CD14-positive monocyte (primary cell): ENCODE results near the gene MEGF8. TPM values are rescaled to one million over a fixed set of nuclear protein-coding genes. Genes with fewer than 3 reads are reported as not detected.

Experiments
- DNase-seq, 3 donors: peaks; one replicate each; pipeline ENCODE4 v3.0.0-alpha.2; 2011 to 2022
- H2AFZ ChIP-seq: 2 replicates; pipeline ENCODE4 v1.6.0; 2012; ENCODE audit warnings: mild to moderate bottlenecking, low read depth, low read length, inconsistent platforms; ENCODE audit not compliant: insufficient read depth, poor library complexity, severe bottlenecking
- H3K27ac ChIP-seq, 2 donors: 1 replicate in 1 of 2; 2 replicates in 1 of 2; pipeline ENCODE4 v1.5.1; 2012 to 2013; ENCODE audit warnings: low read length in 2 of 2, control low read depth in 1 of 2, inconsistent platforms in 1 of 2, low read depth in 1 of 2, mild to moderate bottlenecking in 1 of 2
- H3K27me3 ChIP-seq, 2 donors: one replicate each; pipeline versions ENCODE4 v1.6.0 to v1.6.1; 2011 to 2013; ENCODE audit warnings: low read length in 2 of 2; ENCODE audit not compliant: control insufficient read depth in 2 of 2, insufficient read depth in 2 of 2
- H3K36me3 ChIP-seq, 2 donors: replicated peaks in 1 of 2; 1 replicate in 1 of 2; 2 replicates in 1 of 2; pipeline versions ENCODE4 v1.5.1 to v1.6.1; 2012 to 2013; ENCODE audit warnings: low read length in 2 of 2, control low read depth in 1 of 2, inconsistent platforms in 1 of 2, mild to moderate bottlenecking in 1 of 2; ENCODE audit not compliant: insufficient read depth in 2 of 2, control insufficient read depth in 1 of 2
- H3K4me1 ChIP-seq, 2 donors: 1 replicate in 1 of 2; 2 replicates in 1 of 2; pipeline versions ENCODE4 v1.5.1 to v1.6.1; 2012 to 2013; ENCODE audit warnings: low read length in 2 of 2, control low read depth in 1 of 2, inconsistent platforms in 1 of 2, mild to moderate bottlenecking in 1 of 2, moderate library complexity in 1 of 2; ENCODE audit not compliant: insufficient read depth in 2 of 2, control insufficient read depth in 1 of 2
- H3K4me2 ChIP-seq: replicated peaks from 2 replicates; pipeline ENCODE3; 2012; ENCODE audit warnings: low read length, moderate library complexity, mild to moderate bottlenecking; ENCODE audit not compliant: poor library complexity, severe bottlenecking; ENCODE audit errors: extremely low read depth
- H3K4me3 ChIP-seq, 3 experiments: fragments of 200-600 bp in 1 of 3; sonication (generic) in 1 of 3; replicated peaks in 1 of 3; 1 replicate in 2 of 3; 2 replicates in 1 of 3; pipeline ENCODE4 v1.5.1; 2011 to 2013; ENCODE audit warnings: low read length in 3 of 3, mild to moderate bottlenecking in 3 of 3, control low read depth in 2 of 3, low read depth in 2 of 3, inconsistent platforms in 1 of 3, moderate library complexity in 1 of 3
- H3K79me2 ChIP-seq: 2 replicates; pipeline ENCODE4 v1.6.0; 2012; ENCODE audit warnings: mild to moderate bottlenecking, control low read depth, inconsistent platforms, low read length, moderate library complexity; ENCODE audit not compliant: insufficient read depth
- H3K9ac ChIP-seq: 2 replicates; pipeline ENCODE4 v1.6.0; 2017; ENCODE audit warnings: low read length, mild to moderate bottlenecking; ENCODE audit not compliant: insufficient read depth, poor library complexity, severe bottlenecking
- H3K9me3 ChIP-seq, 2 donors: replicated peaks in 1 of 2; 1 replicate in 1 of 2; 2 replicates in 1 of 2; pipeline versions ENCODE4 v1.5.1 to v1.6.1; 2012 to 2013; ENCODE audit warnings: low read length in 2 of 2, control low read depth in 1 of 2; ENCODE audit not compliant: control insufficient read depth in 1 of 2, insufficient read depth in 1 of 2
- H4K20me1 ChIP-seq: 2 replicates; pipeline ENCODE4 v1.6.0; 2012; ENCODE audit warnings: mild to moderate bottlenecking, low read length, control low read depth, moderate library complexity; ENCODE audit not compliant: insufficient read depth
- H3K27ac Mint-ChIP-seq, 7 donors: one replicate each; pipeline ENCODE4 v1.8.0; 2020; ENCODE audit warnings: mild to moderate bottlenecking in 7 of 7, mixed read lengths in 7 of 7, moderate library complexity in 6 of 7, inconsistent platforms in 2 of 7
- H3K27me3 Mint-ChIP-seq, 3 donors: one replicate each; pipeline ENCODE4 v1.8.0; 2021 to 2022; ENCODE audit warnings: low read depth in 3 of 3, mild to moderate bottlenecking in 3 of 3, mixed read lengths in 3 of 3, moderate library complexity in 3 of 3, inconsistent platforms in 1 of 3
- H3K36me3 Mint-ChIP-seq, 2 donors: one replicate each; pipeline ENCODE4 v1.8.0; 2020; ENCODE audit warnings: mixed read lengths in 2 of 2, inconsistent platforms in 1 of 2, mild to moderate bottlenecking in 1 of 2
- H3K4me1 Mint-ChIP-seq: one replicate; pipeline ENCODE4 v1.8.0; 2020; ENCODE audit warnings: mild to moderate bottlenecking, mixed read lengths
- H3K4me3 Mint-ChIP-seq, 2 donors: one replicate each; pipeline ENCODE4 v1.8.0; 2020; ENCODE audit warnings: mild to moderate bottlenecking in 2 of 2, mixed read lengths in 2 of 2, moderate library complexity in 1 of 2
- H3K9me3 Mint-ChIP-seq, 7 donors: one replicate each; pipeline ENCODE4 v1.8.0; 2020 to 2022; ENCODE audit warnings: mixed read lengths in 7 of 7, mild to moderate bottlenecking in 6 of 7, moderate library complexity in 6 of 7, inconsistent platforms in 2 of 7
- CTCF ChIP-seq: fragments of 200-600 bp; IDR thresholded peaks from one replicate; pipeline ENCODE4 v1.8.0; 2022; ENCODE audit warnings: antibody characterized with exemption, mild to moderate bottlenecking
- WGBS: methylation state at CpG from one replicate; pipeline ENCODE4 v1.1.5; 2013; ENCODE audit warnings: missing lambda C conversion rate; ENCODE audit not compliant: insufficient coverage; 5-methylcytosine and 5-hydroxymethylcytosine counted together
- intact Hi-C, 2 donors: fragments of 100-400 bp; cut with micrococcal nuclease; formaldehyde crosslinking; loops; one replicate each; pipeline versions ENCODE4 v1.15.0 to v1.15.1; 2023
- polyA plus RNA-seq, 3 donors: library from polyadenylated mRNA; depleted of rRNA in 1 of 3; unstranded in 2 of 3; stranded (reverse) in 1 of 3; fragments of 300-500 nt in 2 of 3; fragments of >200 nt in 1 of 3; fragmentation: Illumina TruSeq in 2 of 3; gene quantifications; 1 replicate in 2 of 3; 2 replicates in 1 of 3; pipeline ENCODE4 v1.2.3, GENCODE V29; 2012 to 2021

The MEGF8 gene
- polyA plus RNA-seq, 3 donors: 0.15 to 2.7 (median 0.27) TPM

GRCh38 chr19:42294471-42295137, 30.8 kb upstream of the MEGF8 start:
- Histone ChIP-seq H3K79me2 (no peaks in the 10 kb centered on the region), H3K9ac (no peak overlapping the region), H3K4me1 (no peaks in the 10 kb centered on the region), H3K27ac (no peak overlapping the region), H4K20me1 (peaks cover 64% of the 10 kb centered on the region), H3K36me3 (peaks cover 56 to 64% of the 10 kb centered on the region in 2 donors), H3K27me3 (no peaks in the 10 kb centered on the region), H3K9me3 (no peaks in the 10 kb centered on the region), H3K4me2 (no peak overlapping the region), H3K4me3 (no peak overlapping the region), H2AFZ (no peak overlapping the region)
- H3K4me1 Mint-ChIP-seq: peaks cover 2% of the 10 kb centered on the region
- DNase-seq: no peak
- H3K27me3 Mint-ChIP-seq: peaks cover 0 to 2% (median 0%) of the 10 kb centered on the region in 3 donors
- no peaks in the 10 kb centered on the region for H3K9me3 Mint-ChIP-seq
- peak overlapping the region in 3 of 7 donors; percentile 25 to 66 (median 32) for H3K27ac Mint-ChIP-seq
- no peak overlapping the region for H3K4me3 Mint-ChIP-seq
- intact Hi-C loops: loop anchor here (5.0 to 10.0 kb wide), 3 partner anchors 162 to 190 kb away; partner anchors contain the start of gene POU2F2 (in 1 of the 2)
- peaks cover 43 to 57% of the 10 kb centered on the region in 2 donors for H3K36me3 Mint-ChIP-seq
- WGBS: 91% methylated on average over 20 of the region's 24 CpGs
- no peak for TF ChIP-seq CTCF

GRCh38 chr19:42295342-42295741, 30.1 kb upstream of the MEGF8 start:
- no peak overlapping the region for H3K4me2 ChIP-seq
- peaks cover 37 to 54% of the 10 kb centered on the region in 2 donors for H3K36me3 Mint-ChIP-seq
- no peak for DNase-seq
- H3K4me1 ChIP-seq: no peaks in the 10 kb centered on the region
- no peak for TF ChIP-seq CTCF
- no peak overlapping the region for H2AFZ ChIP-seq
- H3K9me3 Mint-ChIP-seq: no peaks in the 10 kb centered on the region
- H3K36me3 ChIP-seq: peaks cover 49 to 57% of the 10 kb centered on the region in 2 donors
- H3K4me3 Mint-ChIP-seq: no peak overlapping the region
- no peaks in the 10 kb centered on the region for H3K9me3 ChIP-seq
- peaks cover 57% of the 10 kb centered on the region for H4K20me1 ChIP-seq
- H3K27me3 Mint-ChIP-seq: peaks cover 0 to 2% (median 0%) of the 10 kb centered on the region in 3 donors
- H3K27me3 ChIP-seq: no peaks in the 10 kb centered on the region
- no peak overlapping the region for H3K4me3 ChIP-seq
- no peaks in the 10 kb centered on the region for H3K79me2 ChIP-seq
- peak overlapping the region in 1 of 7 donors; percentile 58 for H3K27ac Mint-ChIP-seq
- no peak overlapping the region for H3K27ac ChIP-seq
- intact Hi-C loops: loop anchor here (5.0 to 10.0 kb wide), 3 partner anchors 163 to 191 kb away; partner anchors contain the start of gene POU2F2 (in 1 of the 2)
- WGBS: 80% methylated on average over 1 of the region's 5 CpGs
- H3K9ac ChIP-seq: no peak overlapping the region
- peaks cover 2% of the 10 kb centered on the region for H3K4me1 Mint-ChIP-seq
